GM23338 (cell line): Measurements from ENCODE around the gene AJM1.

Source experiments
- CREB1 ChIP-seq: fragments of 250-450 bp; sonication (Bioruptor Pico); IDR thresholded peaks from 2 replicates; pipeline ENCODE4 v1.5.0; 2020; ENCODE audit warnings: low read depth, mild to moderate bottlenecking, moderate library complexity
- EZH2 ChIP-seq: fragments of 200-600 bp; sonication (generic); IDR thresholded peaks from one replicate; pipeline ENCODE4 v1.8.0; 2017; ENCODE audit warnings: antibody characterized with exemption, mild to moderate bottlenecking, low read depth; ENCODE audit not compliant: unreplicated experiment
- EZH2phosphoT487 ChIP-seq: fragments of 200-600 bp; sonication (generic); IDR thresholded peaks from one replicate; pipeline ENCODE4 v1.8.1; 2018; ENCODE audit warnings: antibody characterized with exemption; ENCODE audit not compliant: unreplicated experiment
- JUNB ChIP-seq: IDR thresholded peaks from one replicate; pipeline ENCODE4 v1.6.1; 2016; ENCODE audit warnings: antibody characterized with exemption; ENCODE audit not compliant: unreplicated experiment
- NANOG ChIP-seq: IDR thresholded peaks from 2 replicates; pipeline ENCODE4 v1.6.1; 2016; ENCODE audit warnings: antibody characterized with exemption, borderline replicate concordance
- POLR2AphosphoS5 ChIP-seq: IDR thresholded peaks from 2 replicates; pipeline ENCODE4 v1.6.1; 2016; ENCODE audit warnings: antibody characterized with exemption, low read depth
- STAT1 ChIP-seq: IDR thresholded peaks from one replicate; pipeline ENCODE4 v1.6.1; 2016; ENCODE audit warnings: antibody characterized with exemption; ENCODE audit not compliant: unreplicated experiment
- ZNF114 ChIP-seq: fragments of 250-450 bp; sonication (Bioruptor Pico); IDR thresholded peaks from 2 replicates; pipeline ENCODE4 v1.5.0; 2020; ENCODE audit warnings: mild to moderate bottlenecking, moderate library complexity
- ZNF331 ChIP-seq: fragments of 250-450 bp; sonication (Bioruptor Pico); IDR thresholded peaks from 2 replicates; pipeline ENCODE4 v1.5.0; 2020; ENCODE audit warnings: low read depth, mild to moderate bottlenecking, moderate library complexity
- TF ChIP-seq, protein P1 (sequence below), 2 experiments: fragments of 200-600 bp in 1 of 2; sonication (generic) in 1 of 2; conservative IDR thresholded peaks; 2 replicates each; pipeline versions ENCODE4 v1.5.1 to v1.6.1; 2016 to 2017; ENCODE audit warnings: antibody characterized with exemption in 2 of 2, low read depth in 2 of 2, mild to moderate bottlenecking in 2 of 2, moderate library complexity in 1 of 2
- TF ChIP-seq, protein P2 (sequence below): IDR thresholded peaks from one replicate; pipeline ENCODE4 v1.6.1; 2018; ENCODE audit warnings: antibody characterized with exemption; ENCODE audit not compliant: unreplicated experiment
- TF ChIP-seq, protein P3 (sequence below): IDR thresholded peaks from 2 replicates; pipeline ENCODE4 v1.6.1; 2016; ENCODE audit warnings: antibody characterized with exemption
- TF ChIP-seq, protein P4 (sequence below): fragments of 250-450 bp; sonication (Bioruptor Pico); IDR thresholded peaks from 2 replicates; pipeline ENCODE4 v1.5.0; 2020; ENCODE audit warnings: mild to moderate bottlenecking, moderate library complexity

DNA sequence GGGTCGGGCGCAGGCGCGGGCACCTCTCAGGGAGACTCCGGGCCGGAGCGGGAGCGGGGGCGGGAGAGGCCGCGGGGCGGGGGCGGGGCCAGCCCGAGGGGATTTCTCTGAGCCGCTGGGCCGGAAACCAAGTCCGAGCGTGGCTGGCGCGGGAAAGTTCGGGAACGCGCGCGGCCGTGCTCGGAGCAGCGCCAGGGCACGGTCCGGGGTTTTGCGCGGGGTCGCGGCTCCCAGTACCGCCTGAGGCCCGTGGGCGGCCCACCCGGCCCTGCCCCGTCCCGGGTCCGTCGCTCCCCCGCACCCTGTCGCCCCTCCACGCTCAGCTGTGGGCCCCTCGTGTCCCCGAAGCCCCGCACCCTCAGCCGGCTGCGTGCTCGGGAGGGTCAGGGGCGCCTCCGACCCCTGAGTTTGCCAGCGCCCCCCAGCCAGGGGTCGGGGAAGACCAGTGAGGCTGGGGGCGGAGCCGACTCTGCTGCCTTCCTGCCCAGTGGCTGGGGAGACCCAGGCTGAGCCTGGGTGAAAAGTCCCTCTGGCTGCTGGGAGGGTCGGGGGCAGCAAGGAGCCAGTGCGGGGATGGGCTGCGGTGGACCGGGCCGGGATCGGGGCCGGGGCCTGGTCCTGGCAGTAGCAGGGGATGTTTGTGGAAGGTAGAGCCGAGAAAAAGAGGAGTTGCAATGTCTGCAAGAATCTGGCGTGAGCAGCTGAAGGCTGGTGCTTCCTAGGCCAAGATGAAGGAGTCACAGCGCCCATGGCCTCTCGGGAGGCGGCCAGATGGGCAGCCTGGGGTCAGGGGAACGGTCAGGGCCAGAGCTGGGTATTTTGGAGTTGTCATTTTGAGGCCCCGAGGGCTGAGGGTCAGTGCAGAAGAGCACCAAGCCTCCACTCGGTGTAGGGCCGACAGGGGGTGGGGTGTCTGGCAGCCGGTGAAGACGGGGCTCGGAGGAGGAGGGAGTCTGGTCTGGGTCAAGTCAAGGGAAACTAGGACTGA lies 44.6 kb downstream of the AJM1 start:
- TF ChIP-seq, protein P1, sequence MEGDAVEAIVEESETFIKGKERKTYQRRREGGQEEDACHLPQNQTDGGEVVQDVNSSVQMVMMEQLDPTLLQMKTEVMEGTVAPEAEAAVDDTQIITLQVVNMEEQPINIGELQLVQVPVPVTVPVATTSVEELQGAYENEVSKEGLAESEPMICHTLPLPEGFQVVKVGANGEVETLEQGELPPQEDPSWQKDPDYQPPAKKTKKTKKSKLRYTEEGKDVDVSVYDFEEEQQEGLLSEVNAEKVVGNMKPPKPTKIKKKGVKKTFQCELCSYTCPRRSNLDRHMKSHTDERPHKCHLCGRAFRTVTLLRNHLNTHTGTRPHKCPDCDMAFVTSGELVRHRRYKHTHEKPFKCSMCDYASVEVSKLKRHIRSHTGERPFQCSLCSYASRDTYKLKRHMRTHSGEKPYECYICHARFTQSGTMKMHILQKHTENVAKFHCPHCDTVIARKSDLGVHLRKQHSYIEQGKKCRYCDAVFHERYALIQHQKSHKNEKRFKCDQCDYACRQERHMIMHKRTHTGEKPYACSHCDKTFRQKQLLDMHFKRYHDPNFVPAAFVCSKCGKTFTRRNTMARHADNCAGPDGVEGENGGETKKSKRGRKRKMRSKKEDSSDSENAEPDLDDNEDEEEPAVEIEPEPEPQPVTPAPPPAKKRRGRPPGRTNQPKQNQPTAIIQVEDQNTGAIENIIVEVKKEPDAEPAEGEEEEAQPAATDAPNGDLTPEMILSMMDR (conservative IDR thresholded peaks at IDR 0.05; ENCODE audit: low read depth in 2 of 2) = no peak
- TF ChIP-seq POLR2AphosphoS5 (no peak), CREB1 (CRISPR knock-in tag) (no peak), JUNB (no peak), EZH2 (no peak), EZH2phosphoT487 (no peak), ZNF114 (CRISPR knock-in tag) (no peak), NANOG (no peak), STAT1 (no peak), ZNF331 (CRISPR knock-in tag) (no peak)
- TF ChIP-seq, protein P2, sequence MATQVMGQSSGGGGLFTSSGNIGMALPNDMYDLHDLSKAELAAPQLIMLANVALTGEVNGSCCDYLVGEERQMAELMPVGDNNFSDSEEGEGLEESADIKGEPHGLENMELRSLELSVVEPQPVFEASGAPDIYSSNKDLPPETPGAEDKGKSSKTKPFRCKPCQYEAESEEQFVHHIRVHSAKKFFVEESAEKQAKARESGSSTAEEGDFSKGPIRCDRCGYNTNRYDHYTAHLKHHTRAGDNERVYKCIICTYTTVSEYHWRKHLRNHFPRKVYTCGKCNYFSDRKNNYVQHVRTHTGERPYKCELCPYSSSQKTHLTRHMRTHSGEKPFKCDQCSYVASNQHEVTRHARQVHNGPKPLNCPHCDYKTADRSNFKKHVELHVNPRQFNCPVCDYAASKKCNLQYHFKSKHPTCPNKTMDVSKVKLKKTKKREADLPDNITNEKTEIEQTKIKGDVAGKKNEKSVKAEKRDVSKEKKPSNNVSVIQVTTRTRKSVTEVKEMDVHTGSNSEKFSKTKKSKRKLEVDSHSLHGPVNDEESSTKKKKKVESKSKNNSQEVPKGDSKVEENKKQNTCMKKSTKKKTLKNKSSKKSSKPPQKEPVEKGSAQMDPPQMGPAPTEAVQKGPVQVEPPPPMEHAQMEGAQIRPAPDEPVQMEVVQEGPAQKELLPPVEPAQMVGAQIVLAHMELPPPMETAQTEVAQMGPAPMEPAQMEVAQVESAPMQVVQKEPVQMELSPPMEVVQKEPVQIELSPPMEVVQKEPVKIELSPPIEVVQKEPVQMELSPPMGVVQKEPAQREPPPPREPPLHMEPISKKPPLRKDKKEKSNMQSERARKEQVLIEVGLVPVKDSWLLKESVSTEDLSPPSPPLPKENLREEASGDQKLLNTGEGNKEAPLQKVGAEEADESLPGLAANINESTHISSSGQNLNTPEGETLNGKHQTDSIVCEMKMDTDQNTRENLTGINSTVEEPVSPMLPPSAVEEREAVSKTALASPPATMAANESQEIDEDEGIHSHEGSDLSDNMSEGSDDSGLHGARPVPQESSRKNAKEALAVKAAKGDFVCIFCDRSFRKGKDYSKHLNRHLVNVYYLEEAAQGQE = no peak
- TF ChIP-seq, protein P3, sequence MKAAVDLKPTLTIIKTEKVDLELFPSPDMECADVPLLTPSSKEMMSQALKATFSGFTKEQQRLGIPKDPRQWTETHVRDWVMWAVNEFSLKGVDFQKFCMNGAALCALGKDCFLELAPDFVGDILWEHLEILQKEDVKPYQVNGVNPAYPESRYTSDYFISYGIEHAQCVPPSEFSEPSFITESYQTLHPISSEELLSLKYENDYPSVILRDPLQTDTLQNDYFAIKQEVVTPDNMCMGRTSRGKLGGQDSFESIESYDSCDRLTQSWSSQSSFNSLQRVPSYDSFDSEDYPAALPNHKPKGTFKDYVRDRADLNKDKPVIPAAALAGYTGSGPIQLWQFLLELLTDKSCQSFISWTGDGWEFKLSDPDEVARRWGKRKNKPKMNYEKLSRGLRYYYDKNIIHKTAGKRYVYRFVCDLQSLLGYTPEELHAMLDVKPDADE = no peak
- TF ChIP-seq, protein P4, sequence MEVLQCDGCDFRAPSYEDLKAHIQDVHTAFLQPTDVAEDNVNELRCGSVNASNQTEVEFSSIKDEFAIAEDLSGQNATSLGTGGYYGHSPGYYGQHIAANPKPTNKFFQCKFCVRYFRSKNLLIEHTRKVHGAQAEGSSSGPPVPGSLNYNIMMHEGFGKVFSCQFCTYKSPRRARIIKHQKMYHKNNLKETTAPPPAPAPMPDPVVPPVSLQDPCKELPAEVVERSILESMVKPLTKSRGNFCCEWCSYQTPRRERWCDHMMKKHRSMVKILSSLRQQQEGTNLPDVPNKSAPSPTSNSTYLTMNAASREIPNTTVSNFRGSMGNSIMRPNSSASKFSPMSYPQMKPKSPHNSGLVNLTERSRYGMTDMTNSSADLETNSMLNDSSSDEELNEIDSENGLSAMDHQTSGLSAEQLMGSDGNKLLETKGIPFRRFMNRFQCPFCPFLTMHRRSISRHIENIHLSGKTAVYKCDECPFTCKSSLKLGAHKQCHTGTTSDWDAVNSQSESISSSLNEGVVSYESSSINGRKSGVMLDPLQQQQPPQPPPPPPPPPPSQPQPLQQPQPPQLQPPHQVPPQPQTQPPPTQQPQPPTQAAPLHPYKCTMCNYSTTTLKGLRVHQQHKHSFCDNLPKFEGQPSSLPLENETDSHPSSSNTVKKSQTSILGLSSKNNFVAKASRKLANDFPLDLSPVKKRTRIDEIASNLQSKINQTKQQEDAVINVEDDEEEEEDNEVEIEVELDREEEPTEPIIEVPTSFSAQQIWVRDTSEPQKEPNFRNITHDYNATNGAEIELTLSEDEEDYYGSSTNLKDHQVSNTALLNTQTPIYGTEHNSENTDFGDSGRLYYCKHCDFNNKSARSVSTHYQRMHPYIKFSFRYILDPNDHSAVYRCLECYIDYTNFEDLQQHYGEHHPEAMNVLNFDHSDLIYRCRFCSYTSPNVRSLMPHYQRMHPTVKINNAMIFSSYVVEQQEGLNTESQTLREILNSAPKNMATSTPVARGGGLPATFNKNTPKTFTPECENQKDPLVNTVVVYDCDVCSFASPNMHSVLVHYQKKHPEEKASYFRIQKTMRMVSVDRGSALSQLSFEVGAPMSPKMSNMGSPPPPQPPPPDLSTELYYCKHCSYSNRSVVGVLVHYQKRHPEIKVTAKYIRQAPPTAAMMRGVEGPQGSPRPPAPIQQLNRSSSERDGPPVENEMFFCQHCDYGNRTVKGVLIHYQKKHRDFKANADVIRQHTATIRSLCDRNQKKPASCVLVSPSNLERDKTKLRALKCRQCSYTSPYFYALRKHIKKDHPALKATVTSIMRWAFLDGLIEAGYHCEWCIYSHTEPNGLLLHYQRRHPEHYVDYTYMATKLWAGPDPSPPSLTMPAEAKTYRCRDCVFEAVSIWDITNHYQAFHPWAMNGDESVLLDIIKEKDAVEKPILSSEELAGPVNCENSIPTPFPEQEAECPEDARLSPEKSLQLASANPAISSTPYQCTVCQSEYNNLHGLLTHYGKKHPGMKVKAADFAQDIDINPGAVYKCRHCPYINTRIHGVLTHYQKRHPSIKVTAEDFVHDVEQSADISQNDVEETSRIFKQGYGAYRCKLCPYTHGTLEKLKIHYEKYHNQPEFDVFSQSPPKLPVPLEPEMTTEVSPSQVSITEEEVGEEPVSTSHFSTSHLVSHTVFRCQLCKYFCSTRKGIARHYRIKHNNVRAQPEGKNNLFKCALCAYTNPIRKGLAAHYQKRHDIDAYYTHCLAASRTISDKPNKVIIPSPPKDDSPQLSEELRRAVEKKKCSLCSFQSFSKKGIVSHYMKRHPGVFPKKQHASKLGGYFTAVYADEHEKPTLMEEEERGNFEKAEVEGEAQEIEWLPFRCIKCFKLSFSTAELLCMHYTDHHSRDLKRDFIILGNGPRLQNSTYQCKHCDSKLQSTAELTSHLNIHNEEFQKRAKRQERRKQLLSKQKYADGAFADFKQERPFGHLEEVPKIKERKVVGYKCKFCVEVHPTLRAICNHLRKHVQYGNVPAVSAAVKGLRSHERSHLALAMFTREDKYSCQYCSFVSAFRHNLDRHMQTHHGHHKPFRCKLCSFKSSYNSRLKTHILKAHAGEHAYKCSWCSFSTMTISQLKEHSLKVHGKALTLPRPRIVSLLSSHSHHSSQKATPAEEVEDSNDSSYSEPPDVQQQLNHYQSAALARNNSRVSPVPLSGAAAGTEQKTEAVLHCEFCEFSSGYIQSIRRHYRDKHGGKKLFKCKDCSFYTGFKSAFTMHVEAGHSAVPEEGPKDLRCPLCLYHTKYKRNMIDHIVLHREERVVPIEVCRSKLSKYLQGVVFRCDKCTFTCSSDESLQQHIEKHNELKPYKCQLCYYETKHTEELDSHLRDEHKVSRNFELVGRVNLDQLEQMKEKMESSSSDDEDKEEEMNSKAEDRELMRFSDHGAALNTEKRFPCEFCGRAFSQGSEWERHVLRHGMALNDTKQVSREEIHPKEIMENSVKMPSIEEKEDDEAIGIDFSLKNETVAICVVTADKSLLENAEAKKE (CRISPR knock-in tag) = no peak
